WTC11 (cell line): ENCODE data around the gene CACNA1B. TPM values are rescaled to one million over a fixed set of nuclear protein-coding genes. Genes with fewer than 3 reads are reported as not detected.

Experiments
- ATAC-seq: fragments of 200-7000 bp; cut with Tn5 transposase; 2 replicates; pipeline ENCODE4 v1.10.0; 2021; ENCODE audit warnings: mild to moderate bottlenecking, moderate library complexity
- CTCF ChIA-PET: fragments of 300-600 bp; sonication (Branson Sonifier 250); formaldehyde crosslinking; loops from one replicate; lab custom pipeline; 2021; ENCODE audit warnings: antibody characterized with exemption; lab: Charles Lee
- POLR2A ChIA-PET: fragments of 350-600 bp; sonication (Branson Sonifier 250); formaldehyde crosslinking; loops from one replicate; lab custom pipeline; 2021; ENCODE audit warnings: antibody characterized with exemption; lab: Charles Lee
- DNase-seq: peaks from one replicate; pipeline ENCODE4 v3.0.0; 2021; ENCODE audit warnings: low spot score
- H3K27ac Mint-ChIP-seq: 2 replicates; pipeline ENCODE4 v1.8.0; 2021; ENCODE audit warnings: mixed read lengths
- H3K27me3 Mint-ChIP-seq: 2 replicates; pipeline ENCODE4 v1.8.0; 2021; ENCODE audit warnings: low read depth, mild to moderate bottlenecking, moderate library complexity, mixed read lengths
- H3K36me3 Mint-ChIP-seq: 2 replicates; pipeline ENCODE4 v1.8.0; 2021; ENCODE audit warnings: mixed read lengths
- H3K4me1 Mint-ChIP-seq: 2 replicates; pipeline ENCODE4 v1.8.0; 2022; ENCODE audit warnings: mixed read lengths
- H3K4me3 Mint-ChIP-seq: 2 replicates; pipeline ENCODE4 v1.8.0; 2021; ENCODE audit warnings: mild to moderate bottlenecking, moderate library complexity, mixed read lengths
- H3K9me3 Mint-ChIP-seq: 2 replicates; pipeline ENCODE4 v1.8.0; 2021; ENCODE audit warnings: mixed read lengths
- CREB1 ChIP-seq: sonication (generic); formaldehyde crosslinking; IDR thresholded peaks from 2 replicates; pipeline ENCODE4 v1.8.0; 2023; ENCODE audit warnings: mild to moderate bottlenecking, missing genetic modification reagents
- ESRRA ChIP-seq: sonication (generic); formaldehyde crosslinking; IDR thresholded peaks from 2 replicates; pipeline ENCODE4 v1.8.1; 2022; ENCODE audit warnings: mild to moderate bottlenecking, missing genetic modification reagents, borderline replicate concordance
- FOXK1 ChIP-seq: sonication (generic); formaldehyde crosslinking; IDR thresholded peaks from 2 replicates; pipeline ENCODE4 v1.8.0; 2022; ENCODE audit warnings: mild to moderate bottlenecking, moderate library complexity, missing genetic modification reagents
- GRHL2 ChIP-seq: fragments of 250-450 bp; sonication (Bioruptor Pico); IDR thresholded peaks from 2 replicates; pipeline ENCODE4 v1.8.0; 2022; ENCODE audit warnings: mild to moderate bottlenecking, moderate library complexity; ENCODE audit not compliant: insufficient replicate concordance, severe bottlenecking
- IRF2 ChIP-seq: sonication (generic); formaldehyde crosslinking; IDR thresholded peaks from 2 replicates; pipeline ENCODE4 v1.8.0; 2022; ENCODE audit warnings: low read depth, missing genetic modification reagents, borderline replicate concordance
- KAT7 ChIP-seq: sonication (generic); formaldehyde crosslinking; IDR thresholded peaks from 2 replicates; pipeline ENCODE4 v1.8.1; 2023; ENCODE audit warnings: missing genetic modification reagents, mild to moderate bottlenecking, borderline replicate concordance
- NR1H2 ChIP-seq: sonication (generic); formaldehyde crosslinking; IDR thresholded peaks from 2 replicates; pipeline ENCODE4 v1.9.0; 2021; ENCODE audit warnings: mild to moderate bottlenecking, moderate library complexity, missing genetic modification reagents
- NR2C2 ChIP-seq: sonication (generic); formaldehyde crosslinking; IDR thresholded peaks from 2 replicates; pipeline ENCODE4 v1.8.0; 2022; ENCODE audit warnings: mild to moderate bottlenecking, missing genetic modification reagents
- ZBTB21 ChIP-seq: sonication (generic); formaldehyde crosslinking; IDR thresholded peaks from 2 replicates; pipeline ENCODE4 v1.8.1; 2023; ENCODE audit warnings: mild to moderate bottlenecking, missing genetic modification reagents, borderline replicate concordance
- ZNF232 ChIP-seq: sonication (generic); formaldehyde crosslinking; IDR thresholded peaks from 2 replicates; pipeline ENCODE4 v1.8.0; 2022; ENCODE audit warnings: mild to moderate bottlenecking, missing genetic modification reagents
- ZNF263 ChIP-seq: sonication (generic); formaldehyde crosslinking; IDR thresholded peaks from 2 replicates; pipeline ENCODE4 v1.8.1; 2022; ENCODE audit warnings: low read depth, mild to moderate bottlenecking, moderate library complexity, missing genetic modification reagents
- total RNA-seq: library from RNA; stranded (reverse); gene quantifications from 3 replicates; pipeline ENCODE4 v1.2.3, GENCODE V29; 2021
- TF ChIP-seq, protein P1 (sequence below): fragments of 250-450 bp; sonication (Bioruptor Pico); conservative IDR thresholded peaks from 2 replicates; pipeline ENCODE4 v1.9.0; 2021; ENCODE audit warnings: mild to moderate bottlenecking
- TF ChIP-seq, protein P2 (sequence below): sonication (generic); formaldehyde crosslinking; IDR thresholded peaks from 2 replicates; pipeline ENCODE4 v1.8.1; 2022; ENCODE audit warnings: low read depth, mild to moderate bottlenecking, moderate library complexity, missing genetic modification reagents, borderline replicate concordance
- TF ChIP-seq, protein P3 (sequence below): sonication (generic); formaldehyde crosslinking; IDR thresholded peaks from 2 replicates; pipeline ENCODE4 v1.8.0; 2022; ENCODE audit warnings: missing genetic modification reagents
- TF ChIP-seq, protein P4 (sequence below): sonication (generic); formaldehyde crosslinking; IDR thresholded peaks from 2 replicates; pipeline ENCODE4 v1.8.0; 2022; ENCODE audit warnings: mild to moderate bottlenecking, missing genetic modification reagents
- TF ChIP-seq, protein P5 (sequence below): sonication (generic); formaldehyde crosslinking; conservative IDR thresholded peaks from 2 replicates; pipeline ENCODE4 v1.8.1; 2022; ENCODE audit warnings: mild to moderate bottlenecking, missing genetic modification reagents

The CACNA1B gene
- total RNA-seq, 1 experiment from 2014 or later, result 8.4 TPM

DNA sequence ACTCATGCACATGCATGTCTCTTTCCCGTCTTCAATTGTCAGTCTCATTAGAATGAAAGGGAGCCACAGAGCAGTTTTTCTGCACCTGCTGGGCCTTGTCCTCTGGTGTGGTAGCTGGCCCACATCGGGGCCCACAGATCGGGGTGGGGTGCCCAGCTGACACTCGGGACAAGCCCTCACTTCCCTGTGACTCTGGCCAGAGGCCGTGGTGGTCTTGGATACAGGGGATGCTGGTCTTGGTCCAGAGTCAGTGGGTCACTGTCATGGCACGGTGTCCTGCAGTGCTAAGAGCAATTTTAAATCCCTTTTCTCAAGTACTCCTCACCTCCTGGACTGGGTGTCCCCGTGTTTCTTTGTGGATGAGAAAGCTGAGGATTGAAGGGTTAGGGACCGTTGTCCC lies 193.2 kb downstream of the CACNA1B start:
- no peaks in the 10 kb centered on the region for H3K27me3 Mint-ChIP-seq
- H3K4me3 Mint-ChIP-seq, result no peak overlapping the region
- TF ChIP-seq GRHL2 (CRISPR knock-in tag), result no peak
- no peak for TF ChIP-seq CREB1 (CRISPR knock-in tag)
- no peak for TF ChIP-seq FOXK1 (CRISPR knock-in tag)
- TF ChIP-seq, protein P1, sequence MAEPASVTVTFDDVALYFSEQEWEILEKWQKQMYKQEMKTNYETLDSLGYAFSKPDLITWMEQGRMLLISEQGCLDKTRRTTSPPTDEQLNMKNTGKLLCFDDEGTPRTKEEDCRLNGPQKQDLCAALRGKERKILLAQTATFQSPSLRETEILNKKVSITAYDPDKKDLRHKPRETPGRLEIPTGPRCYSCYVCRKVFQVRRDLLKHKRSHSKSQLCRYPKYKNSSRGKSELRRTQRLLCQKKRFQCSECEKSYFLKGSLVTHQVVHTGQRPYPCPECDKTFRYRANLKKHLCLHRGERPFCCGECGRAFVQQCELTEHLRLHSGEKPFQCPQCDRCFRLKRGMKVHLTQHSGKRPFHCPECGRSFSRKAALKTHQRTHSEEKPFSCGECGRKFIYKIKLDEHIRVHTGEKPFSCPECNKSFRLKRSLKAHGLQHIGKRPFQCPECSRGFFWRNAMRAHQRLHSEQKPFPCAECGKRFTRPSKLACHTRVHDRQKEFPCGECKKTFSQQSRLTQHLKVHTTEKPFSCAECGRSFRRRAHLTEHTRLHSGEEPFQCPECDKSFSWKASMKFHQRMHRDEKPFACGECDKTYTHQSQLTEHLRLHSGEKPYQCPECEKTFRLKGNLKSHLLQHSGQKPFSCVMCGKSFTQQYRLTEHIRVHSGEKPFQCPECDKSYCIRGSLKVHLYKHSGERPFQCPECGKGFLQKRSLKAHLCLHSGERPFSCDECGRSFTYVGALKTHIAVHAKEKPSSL (CRISPR knock-in tag), result no peak
- TF ChIP-seq, protein P2, sequence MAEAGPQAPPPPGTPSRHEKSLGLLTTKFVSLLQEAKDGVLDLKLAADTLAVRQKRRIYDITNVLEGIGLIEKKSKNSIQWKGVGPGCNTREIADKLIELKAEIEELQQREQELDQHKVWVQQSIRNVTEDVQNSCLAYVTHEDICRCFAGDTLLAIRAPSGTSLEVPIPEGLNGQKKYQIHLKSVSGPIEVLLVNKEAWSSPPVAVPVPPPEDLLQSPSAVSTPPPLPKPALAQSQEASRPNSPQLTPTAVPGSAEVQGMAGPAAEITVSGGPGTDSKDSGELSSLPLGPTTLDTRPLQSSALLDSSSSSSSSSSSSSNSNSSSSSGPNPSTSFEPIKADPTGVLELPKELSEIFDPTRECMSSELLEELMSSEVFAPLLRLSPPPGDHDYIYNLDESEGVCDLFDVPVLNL (CRISPR knock-in tag), result no peak
- no peak for TF ChIP-seq ESRRA (CRISPR knock-in tag)
- no peak for TF ChIP-seq ZBTB21 (CRISPR knock-in tag)
- TF ChIP-seq ZNF263 (CRISPR knock-in tag), result no peak
- TF ChIP-seq, all 79 proteins: peak for 0
- H3K9me3 Mint-ChIP-seq, result no peaks in the 10 kb centered on the region
- CTCF ChIA-PET, result interaction anchor here (0.6 to 1.7 kb wide), 4 partner anchors 9 to 51 kb away, joined by 3 to 6 read pairs (median 4); no protein-coding TSS in a partner anchor
- H3K27ac Mint-ChIP-seq, result no peak overlapping the region
- POLR2A ChIA-PET, result no interaction called here
- no peaks in the 10 kb centered on the region for H3K36me3 Mint-ChIP-seq
- DNase-seq, result no peak
- no peak for ATAC-seq
- H3K4me1 Mint-ChIP-seq, result peaks cover 55% of the 10 kb centered on the region

DNA sequence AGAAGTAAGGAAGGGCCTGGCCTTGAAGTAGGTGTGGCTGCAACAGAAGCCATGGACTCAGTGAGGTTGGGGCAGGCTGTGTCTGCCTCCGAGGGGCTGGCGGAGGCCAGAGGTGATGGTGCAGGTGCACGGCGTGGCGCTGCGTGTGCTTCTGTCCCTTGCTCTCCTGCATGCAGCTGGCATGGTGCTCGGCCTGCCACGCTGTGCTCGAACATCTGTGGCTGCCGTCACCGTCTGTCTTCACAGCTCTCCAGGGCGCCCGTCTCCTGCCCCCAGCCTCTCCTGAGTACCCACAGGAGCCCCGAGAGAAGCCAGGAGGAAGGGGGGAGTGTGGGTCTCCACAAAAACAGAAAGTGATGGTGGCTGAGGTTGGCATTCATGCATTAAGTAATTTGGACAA lies 193.7 kb downstream of the CACNA1B start:
- H3K4me1 Mint-ChIP-seq, result peaks cover 51% of the 10 kb centered on the region

More for the DNA sequence above, 193.7 kb downstream of the CACNA1B start:
- TF ChIP-seq, protein P3, sequence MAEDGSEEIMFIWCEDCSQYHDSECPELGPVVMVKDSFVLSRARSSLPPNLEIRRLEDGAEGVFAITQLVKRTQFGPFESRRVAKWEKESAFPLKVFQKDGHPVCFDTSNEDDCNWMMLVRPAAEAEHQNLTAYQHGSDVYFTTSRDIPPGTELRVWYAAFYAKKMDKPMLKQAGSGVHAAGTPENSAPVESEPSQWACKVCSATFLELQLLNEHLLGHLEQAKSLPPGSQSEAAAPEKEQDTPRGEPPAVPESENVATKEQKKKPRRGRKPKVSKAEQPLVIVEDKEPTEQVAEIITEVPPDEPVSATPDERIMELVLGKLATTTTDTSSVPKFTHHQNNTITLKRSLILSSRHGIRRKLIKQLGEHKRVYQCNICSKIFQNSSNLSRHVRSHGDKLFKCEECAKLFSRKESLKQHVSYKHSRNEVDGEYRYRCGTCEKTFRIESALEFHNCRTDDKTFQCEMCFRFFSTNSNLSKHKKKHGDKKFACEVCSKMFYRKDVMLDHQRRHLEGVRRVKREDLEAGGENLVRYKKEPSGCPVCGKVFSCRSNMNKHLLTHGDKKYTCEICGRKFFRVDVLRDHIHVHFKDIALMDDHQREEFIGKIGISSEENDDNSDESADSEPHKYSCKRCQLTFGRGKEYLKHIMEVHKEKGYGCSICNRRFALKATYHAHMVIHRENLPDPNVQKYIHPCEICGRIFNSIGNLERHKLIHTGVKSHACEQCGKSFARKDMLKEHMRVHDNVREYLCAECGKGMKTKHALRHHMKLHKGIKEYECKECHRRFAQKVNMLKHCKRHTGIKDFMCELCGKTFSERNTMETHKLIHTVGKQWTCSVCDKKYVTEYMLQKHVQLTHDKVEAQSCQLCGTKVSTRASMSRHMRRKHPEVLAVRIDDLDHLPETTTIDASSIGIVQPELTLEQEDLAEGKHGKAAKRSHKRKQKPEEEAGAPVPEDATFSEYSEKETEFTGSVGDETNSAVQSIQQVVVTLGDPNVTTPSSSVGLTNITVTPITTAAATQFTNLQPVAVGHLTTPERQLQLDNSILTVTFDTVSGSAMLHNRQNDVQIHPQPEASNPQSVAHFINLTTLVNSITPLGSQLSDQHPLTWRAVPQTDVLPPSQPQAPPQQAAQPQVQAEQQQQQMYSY (CRISPR knock-in tag), result no peak
- TF ChIP-seq NR1H2 (CRISPR knock-in tag), result no peak
- no peak for TF ChIP-seq KAT7 (CRISPR knock-in tag)
- no peak for TF ChIP-seq IRF2 (CRISPR knock-in tag)
- TF ChIP-seq, protein P4, sequence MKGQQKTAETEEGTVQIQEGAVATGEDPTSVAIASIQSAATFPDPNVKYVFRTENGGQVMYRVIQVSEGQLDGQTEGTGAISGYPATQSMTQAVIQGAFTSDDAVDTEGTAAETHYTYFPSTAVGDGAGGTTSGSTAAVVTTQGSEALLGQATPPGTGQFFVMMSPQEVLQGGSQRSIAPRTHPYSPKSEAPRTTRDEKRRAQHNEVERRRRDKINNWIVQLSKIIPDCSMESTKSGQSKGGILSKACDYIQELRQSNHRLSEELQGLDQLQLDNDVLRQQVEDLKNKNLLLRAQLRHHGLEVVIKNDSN, result no peak
- no peak for TF ChIP-seq ZNF232 (CRISPR knock-in tag)
- TF ChIP-seq, protein P5, sequence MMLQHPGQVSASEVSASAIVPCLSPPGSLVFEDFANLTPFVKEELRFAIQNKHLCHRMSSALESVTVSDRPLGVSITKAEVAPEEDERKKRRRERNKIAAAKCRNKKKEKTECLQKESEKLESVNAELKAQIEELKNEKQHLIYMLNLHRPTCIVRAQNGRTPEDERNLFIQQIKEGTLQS, result no peak
- TF ChIP-seq NR2C2 (CRISPR knock-in tag), result no peak
- TF ChIP-seq, all 79 proteins: peak for 0
- ChIA-PET CTCF (interaction anchor here (1.7 kb wide), 1 partner anchor 30 kb away, joined by 6 read pairs; no protein-coding TSS in a partner anchor), POLR2A (no interaction called here)
- DNase-seq (no peak), ATAC-seq (no peak)
- Mint-ChIP-seq H3K4me3 (no peak overlapping the region), H3K27me3 (no peaks in the 10 kb centered on the region), H3K9me3 (no peaks in the 10 kb centered on the region), H3K36me3 (no peaks in the 10 kb centered on the region), H3K27ac (no peak overlapping the region)
